Common myeloid progenitor, CD34-positive (primary cell): Measurements from ENCODE around the gene IDI1.
A peak's percentile ranks its signal among the peaks of the same experiment; 100 is the strongest.

Experiments used
- CTCF ChIA-PET: fragments of 350-600 bp; sonication (Branson Sonifier 250); formaldehyde crosslinking; loops from one replicate; lab custom pipeline; 2021; ENCODE audit warnings: antibody characterized with exemption; lab: Charles Lee
- POLR2A ChIA-PET: fragments of 350-600 bp; sonication (Branson Sonifier 250); formaldehyde crosslinking; loops from one replicate; lab custom pipeline; 2021; ENCODE audit warnings: antibody characterized with exemption; lab: Charles Lee
- DNase-seq, 3 donors: peaks; one replicate each; pipeline versions ENCODE4 v3.0.0 to v3.0.0-alpha.2; 2013
- H3K27ac ChIP-seq, 2 experiments: 1 replicate in 1 of 2; 2 replicates in 1 of 2; pipeline ENCODE4 v1.7.0; 2013; ENCODE audit warnings: inconsistent platforms in 2 of 2, low read length in 2 of 2, mild to moderate bottlenecking in 2 of 2, low read depth in 1 of 2, moderate library complexity in 1 of 2; ENCODE audit not compliant: severe bottlenecking in 2 of 2, insufficient read depth in 1 of 2, poor library complexity in 1 of 2
- H3K27me3 ChIP-seq, 5 experiments: replicated peaks in 2 of 5; 1 replicate in 3 of 5; 2 replicates in 2 of 5; pipeline versions ENCODE4 v1.6.1 to v1.7.0; 2013; ENCODE audit warnings: low read length in 4 of 5, mild to moderate bottlenecking in 2 of 5, moderate library complexity in 2 of 5, inconsistent platforms in 1 of 5; ENCODE audit not compliant: insufficient read depth in 5 of 5, control insufficient read depth in 4 of 5
- H3K36me3 ChIP-seq, 4 experiments: 1 replicate in 2 of 4; 2 replicates in 2 of 4; pipeline versions ENCODE4 v1.6.1 to v1.7.0; 2013; ENCODE audit warnings: low read length in 3 of 4, control low read depth in 1 of 4, mild to moderate bottlenecking in 1 of 4; ENCODE audit not compliant: control insufficient read depth in 4 of 4, insufficient read depth in 4 of 4
- H3K4me1 ChIP-seq, 4 experiments: 1 replicate in 3 of 4; 2 replicates in 1 of 4; pipeline versions ENCODE4 v1.6.1 to v1.7.1; 2013; ENCODE audit warnings: low read length in 3 of 4, mild to moderate bottlenecking in 3 of 4, control low read depth in 1 of 4, inconsistent platforms in 1 of 4, moderate library complexity in 1 of 4; ENCODE audit not compliant: control insufficient read depth in 4 of 4, insufficient read depth in 4 of 4; ENCODE audit errors: control extremely low read depth in 1 of 4
- H3K4me3 ChIP-seq, 7 experiments: 1 replicate in 4 of 7; 2 replicates in 3 of 7; pipeline versions ENCODE4 v1.5.1 to v1.7.0; 2013; ENCODE audit warnings: mild to moderate bottlenecking in 7 of 7, low read length in 6 of 7, moderate library complexity in 6 of 7, inconsistent platforms in 2 of 7, low read depth in 2 of 7, control low read depth in 1 of 7; ENCODE audit not compliant: insufficient read depth in 4 of 7, control insufficient read depth in 1 of 7; ENCODE audit errors: extremely low read depth in 1 of 7
- H3K9me3 ChIP-seq, 5 experiments: 1 replicate in 4 of 5; 2 replicates in 1 of 5; pipeline versions ENCODE4 v1.6.1 to v1.7.1; 2013; ENCODE audit warnings: low read length in 4 of 5, mild to moderate bottlenecking in 2 of 5, inconsistent platforms in 1 of 5, low read depth in 1 of 5, moderate library complexity in 1 of 5; ENCODE audit not compliant: control insufficient read depth in 4 of 5, insufficient read depth in 2 of 5; ENCODE audit errors: control extremely low read depth in 1 of 5
- WGBS: methylation state at CpG from one replicate; pipeline ENCODE4 v1.1.5; 2013; ENCODE audit not compliant: insufficient coverage; 5-methylcytosine and 5-hydroxymethylcytosine counted together

Gene IDI1

GRCh38 chr10:1047937-1048336 lies 982 bp downstream of the IDI1 start:
- peak overlapping the region; percentile 60 to 100 (median 95) for H3K4me3 ChIP-seq
- peak overlapping the region; percentile 94 to 96 for H3K27ac ChIP-seq
- H3K27me3 ChIP-seq: no peaks in the 10 kb centered on the region
- H3K4me1 ChIP-seq: peaks cover 22 to 56% (median 39%) of the 10 kb centered on the region in 4 experiments
- ChIA-PET CTCF (no interaction called here), POLR2A (interaction anchor here (0.6 to 1.6 kb wide), 5 partner anchors 10 to 116 kb away, joined by 3 to 8 read pairs (median 5); partner anchors contain the start of gene LARP4B)
- H3K36me3 ChIP-seq: peaks cover 4 to 40% (median 6%) of the 10 kb centered on the region in 4 experiments
- H3K9me3 ChIP-seq: no peaks in the 10 kb centered on the region
- 28% methylated on average over 6 of the region's 15 CpGs for WGBS
- DNase-seq: peak in 2 of 3 donors; percentile 21 to 37

DNA sequence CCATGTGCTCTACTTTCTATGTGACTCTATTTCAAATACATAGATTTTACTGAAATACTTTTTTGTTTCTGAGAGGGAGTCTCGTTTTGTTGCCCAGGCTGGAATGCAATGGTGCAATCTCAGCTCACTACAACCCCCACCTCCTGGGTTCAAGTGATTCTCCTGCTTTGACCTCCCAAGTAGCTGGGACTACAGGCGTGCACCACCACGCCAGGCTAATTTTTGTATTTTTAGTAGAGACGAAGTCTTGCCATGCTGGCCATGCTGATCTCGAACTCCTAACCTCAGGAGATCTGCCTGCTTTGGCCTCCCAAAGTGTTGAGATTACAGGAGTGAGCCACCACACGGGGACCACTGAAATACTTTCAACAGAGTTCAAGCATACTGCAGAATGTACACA lies 3.5 kb downstream of the IDI1 start:
- Histone ChIP-seq H3K9me3 (no peaks in the 10 kb centered on the region), H3K27ac (no peak overlapping the region), H3K4me3 (peak overlapping the region in 1 of 7 experiments; percentile 61), H3K4me1 (peaks cover 22 to 44% (median 33%) of the 10 kb centered on the region in 4 experiments), H3K27me3 (no peaks in the 10 kb centered on the region), H3K36me3 (peaks cover 3 to 44% (median 13%) of the 10 kb centered on the region in 4 experiments)
- DNase-seq: no peak
- POLR2A ChIA-PET: interaction anchor here (0.6 to 0.9 kb wide), 2 partner anchors 10 to 12 kb away, joined by 3 read pairs; no protein-coding TSS in a partner anchor
- CTCF ChIA-PET: interaction anchor here (1.2 to 1.7 kb wide), 3 partner anchors 10 to 28 kb away, joined by 3 to 6 read pairs (median 4); no protein-coding TSS in a partner anchor
- WGBS: 95% methylated on average over 4 of the region's 6 CpGs

DNA sequence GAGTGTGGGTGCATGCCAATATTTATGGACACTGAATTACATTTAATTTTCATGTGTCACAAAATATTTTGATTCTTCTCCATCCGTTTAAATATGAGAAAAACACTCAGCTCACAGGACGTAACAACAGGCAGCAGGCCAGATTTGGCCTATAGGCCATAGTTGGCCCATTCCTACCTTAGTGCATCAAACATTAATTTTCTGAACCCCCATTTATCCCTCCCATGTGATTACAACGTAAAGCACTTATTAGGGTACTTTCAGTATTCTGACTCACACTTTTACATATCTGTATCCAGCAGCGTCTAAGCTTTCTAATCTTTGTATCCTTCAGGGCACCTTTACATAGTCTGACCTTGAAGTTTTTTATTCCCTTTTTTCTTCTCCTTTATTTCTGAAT lies 4.0 kb downstream of the IDI1 start:
- CTCF ChIA-PET: interaction anchor here (1.1 to 1.7 kb wide), 4 partner anchors 11 to 27 kb away, joined by 3 to 6 read pairs (median 4); no protein-coding TSS in a partner anchor
- Histone ChIP-seq H3K36me3 (peaks cover 6 to 49% (median 17%) of the 10 kb centered on the region in 4 experiments), H3K27ac (peak overlapping the region in 1 of 2 experiments; percentile 73), H3K4me1 (peaks cover 22 to 41% (median 30%) of the 10 kb centered on the region in 4 experiments), H3K4me3 (peak overlapping the region in 2 of 7 experiments; percentile 16 to 61), H3K9me3 (no peaks in the 10 kb centered on the region), H3K27me3 (no peaks in the 10 kb centered on the region)
- DNase-seq: no peak
- 98% methylated on average over 4 of the region's 4 CpGs for WGBS
- POLR2A ChIA-PET: interaction anchor here (0.6 to 2.3 kb wide), 2 partner anchors 11 to 36 kb away, joined by 4 to 9 read pairs; partner anchors contain the start of gene WDR37

DNA sequence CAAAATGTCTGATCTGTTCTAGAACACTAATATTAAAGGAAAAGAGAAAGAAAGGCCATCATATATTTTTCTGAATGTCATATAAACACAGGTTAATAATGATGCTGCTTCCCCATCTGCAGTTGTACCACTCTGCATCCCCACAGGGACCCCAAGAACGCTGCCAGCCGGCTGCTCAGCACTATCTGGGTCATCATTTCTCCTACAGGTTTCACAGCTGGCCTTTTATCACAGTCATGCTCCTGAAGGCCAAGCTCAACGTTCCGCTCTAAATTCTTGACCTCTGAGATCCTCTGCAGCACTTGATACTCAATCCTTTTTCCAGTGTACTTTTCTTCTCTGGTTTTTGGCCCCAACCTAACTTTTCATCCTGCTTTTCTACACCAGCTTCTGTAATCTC lies 4.8 kb downstream of the IDI1 start:
- CTCF ChIA-PET: interaction anchor here (0.7 to 1.7 kb wide), 4 partner anchors 11 to 26 kb away, joined by 3 to 6 read pairs (median 3); no protein-coding TSS in a partner anchor
- 74% methylated on average over 4 of the region's 4 CpGs for WGBS
- Histone ChIP-seq H3K9me3 (no peaks in the 10 kb centered on the region), H3K4me1 (peaks cover 20 to 38% (median 28%) of the 10 kb centered on the region in 4 experiments), H3K36me3 (peaks cover 6 to 55% (median 22%) of the 10 kb centered on the region in 4 experiments), H3K4me3 (peak overlapping the region in 6 of 7 experiments; percentile 39 to 74 (median 62)), H3K27ac (peak overlapping the region; percentile 35 to 73), H3K27me3 (no peaks in the 10 kb centered on the region)
- no peak for DNase-seq
- POLR2A ChIA-PET: interaction anchor here (2.3 kb wide), 1 partner anchor 12 kb away, joined by 9 read pairs; the partner anchor contains the start of gene WDR37

GRCh38 chr10:1043532-1043995 lies 5.4 kb downstream of the IDI1 start:
- no peaks in the 10 kb centered on the region for H3K27me3 ChIP-seq
- ChIA-PET POLR2A (interaction anchor here (0.6 to 2.3 kb wide), 3 partner anchors 13 to 151 kb away, joined by 3 to 9 read pairs (median 5); partner anchors contain the start of gene WDR37), CTCF (interaction anchor here (0.5 kb wide), 1 partner anchor 20 kb away, joined by 3 read pairs; no protein-coding TSS in a partner anchor)
- peak overlapping the region; percentile 35 to 73 for H3K27ac ChIP-seq
- 0% methylated on average over 10 of the region's 12 CpGs for WGBS
- peaks cover 6 to 57% (median 23%) of the 10 kb centered on the region in 4 experiments for H3K36me3 ChIP-seq
- peak; percentile 46 to 80 (median 73) for DNase-seq
- peaks cover 20 to 38% (median 28%) of the 10 kb centered on the region in 4 experiments for H3K4me1 ChIP-seq
- H3K4me3 ChIP-seq: peak overlapping the region in 6 of 7 experiments; percentile 39 to 74 (median 62)
- H3K9me3 ChIP-seq: no peaks in the 10 kb centered on the region

GRCh38 chr10:1041514-1041913 lies 7.4 kb downstream of the IDI1 start:
- no peaks in the 10 kb centered on the region for H3K27me3 ChIP-seq
- ChIA-PET CTCF (no interaction called here), POLR2A (interaction anchor here (1.2 kb wide), 1 partner anchor 35 kb away, joined by 4 read pairs; no protein-coding TSS in a partner anchor)
- no peak for DNase-seq
- peaks cover 6 to 61% (median 28%) of the 10 kb centered on the region in 4 experiments for H3K36me3 ChIP-seq
- no CpG with 5 or more reads among the region's 9 CpGs for WGBS
- no peak overlapping the region for H3K27ac ChIP-seq
- H3K9me3 ChIP-seq: no peaks in the 10 kb centered on the region
- H3K4me1 ChIP-seq: peaks cover 11 to 35% (median 20%) of the 10 kb centered on the region in 4 experiments
- no peak overlapping the region for H3K4me3 ChIP-seq
